Bone marrow (tissue), 2 donors: ENCODE results near the gene SOX9.
"Not testable (repeated sequence)": the region's sequence is repeated elsewhere in the genome, so short reads cannot be mapped to it uniquely, and the experiment has no call there.

Source experiments
- DNase-seq, 2 donors: peaks; one replicate each; lab custom pipeline; 2025; lab: John Stamatoyannopoulos, UW

The SOX9 gene

GRCh38 chr17:72111336-72111923, 9.4 kb upstream of the SOX9 start:
- DNase-seq, result no peak

- DNase-seq, result not testable (repeated sequence)
Observed at GRCh38 chr17:72111926-72112325, 8.9 kb upstream of the SOX9 start.

- no peak for DNase-seq
Observed at GRCh38 chr17:72113751-72114150, 7.1 kb upstream of the SOX9 start.

GRCh38 chr17:72115781-72116525, 4.9 kb upstream of the SOX9 start:
- no peak for DNase-seq

GRCh38 chr17:72116661-72117521, 3.9 kb upstream of the SOX9 start:
- DNase-seq, result no peak

- DNase-seq, result no peak
Observed at GRCh38 chr17:72117535-72118334, 3.1 kb upstream of the SOX9 start.

GRCh38 chr17:72118335-72119076, 2.3 kb upstream of the SOX9 start:
- DNase-seq, result no peak

- DNase-seq, result no peak
Observed at GRCh38 chr17:72119077-72119872, 1.5 kb upstream of the SOX9 start.

GRCh38 chr17:72119873-72120641, 763 bp upstream of the SOX9 start:
- DNase-seq, result no peak

GRCh38 chr17:72121164-72122009, 567 bp downstream of the SOX9 start:
- no peak for DNase-seq

- DNase-seq, result no peak
Observed at GRCh38 chr17:72122010-72122764, 1.4 kb downstream of the SOX9 start.

GRCh38 chr17:72122765-72123529, 2.1 kb downstream of the SOX9 start:
- DNase-seq, result no peak

- DNase-seq, result no peak
Observed at GRCh38 chr17:72123530-72124437, 3.0 kb downstream of the SOX9 start.

- no peak for DNase-seq
Observed at GRCh38 chr17:72124438-72124775, 3.6 kb downstream of the SOX9 start.

GRCh38 chr17:72125226-72125651, 4.4 kb downstream of the SOX9 start:
- no peak for DNase-seq

GRCh38 chr17:72125742-72126141, 4.9 kb downstream of the SOX9 start:
- no peak for DNase-seq
